Measurements from ENCODE around the gene PYGO2. TPM values are rescaled to one million over a fixed set of nuclear protein-coding genes. Genes with fewer than 3 reads are reported as not detected.
A peak's percentile ranks its signal among the peaks of the same experiment; 100 is the strongest.

The PYGO2 gene
- total RNA-seq, 5 donors from 2014 or later (not counting 1 experiment from before 2014, with no cell fraction given): 36.0 to 70.8 (median 68.5) TPM

DNA sequence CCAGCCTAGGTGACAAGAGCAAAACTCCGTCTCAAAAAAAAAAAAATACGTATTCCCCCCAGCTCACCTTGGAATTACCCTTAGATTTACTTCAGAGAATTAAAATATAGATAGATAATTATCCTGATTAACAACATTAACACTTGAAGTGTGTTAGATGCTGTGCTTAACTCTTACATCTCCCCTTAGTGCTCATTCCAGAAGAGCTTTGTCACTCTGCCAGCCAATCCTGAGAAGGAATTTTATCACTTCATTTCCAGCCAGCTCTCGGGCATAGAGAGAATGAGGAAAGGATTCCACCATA lies 10.6 kb upstream of the PYGO2 start:
- POLR2A ChIA-PET: interaction anchor here (0.5 to 0.7 kb wide), 3 partner anchors 13 to 72 kb away, joined by 3 read pairs; partner anchors contain the start of gene PBXIP1 (in 1 of the 2)
- Mint-ChIP-seq H3K36me3 (peaks cover 17% of the 10 kb centered on the region), H3K4me1 (peaks cover 21 to 39% (median 24%) of the 10 kb centered on the region in 3 donors), H3K9me3 (no peaks in the 10 kb centered on the region), H3K4me3 (no peak overlapping the region), H3K27ac (peak overlapping the region; percentile 74 to 77), H3K27me3 (no peaks in the 10 kb centered on the region)
- Histone ChIP-seq H3K36me3 (ENCODE audit: control insufficient read depth in 2 of 2, extremely low read depth in 1 of 2, insufficient read depth in 1 of 2, low read length in 1 of 2) (peaks cover 4 to 45% of the 10 kb centered on the region in 2 donors), H3K9me3 (no peaks in the 10 kb centered on the region), H3K4me1 (ENCODE audit: control insufficient read depth in 1 of 2, extremely low read depth in 1 of 2, insufficient read depth in 2 of 2, low read length in 2 of 2) (peaks cover 8 to 62% of the 10 kb centered on the region in 2 experiments), H3K27me3 (replicated peaks in 1 of 2; ENCODE audit: control insufficient read depth in 2 of 2, extremely low read depth in 1 of 2, insufficient read depth in 2 of 2, low read length in 1 of 2) (no peaks in the 10 kb centered on the region), H3K4me3 (ENCODE audit: control insufficient read depth in 1 of 2, extremely low read depth in 1 of 2, low read length in 1 of 2) (no peak overlapping the region), H3K27ac (ENCODE audit: low read length) (no peak overlapping the region)
- no peak for DNase-seq
- WGBS (ENCODE audit: insufficient coverage): no CpG with 5 or more reads among the region's 3 CpGs
- ATAC-seq (replicated peaks in 1 of 4): no peak
- CTCF ChIA-PET: interaction anchor here (0.6 to 1.4 kb wide), 4 partner anchors 16 to 79 kb away, joined by 3 to 6 read pairs (median 3); partner anchors contain the start of genes ADAM15 (in 1 of the 2) and PBXIP1 (in 1 of the 2)

DNA sequence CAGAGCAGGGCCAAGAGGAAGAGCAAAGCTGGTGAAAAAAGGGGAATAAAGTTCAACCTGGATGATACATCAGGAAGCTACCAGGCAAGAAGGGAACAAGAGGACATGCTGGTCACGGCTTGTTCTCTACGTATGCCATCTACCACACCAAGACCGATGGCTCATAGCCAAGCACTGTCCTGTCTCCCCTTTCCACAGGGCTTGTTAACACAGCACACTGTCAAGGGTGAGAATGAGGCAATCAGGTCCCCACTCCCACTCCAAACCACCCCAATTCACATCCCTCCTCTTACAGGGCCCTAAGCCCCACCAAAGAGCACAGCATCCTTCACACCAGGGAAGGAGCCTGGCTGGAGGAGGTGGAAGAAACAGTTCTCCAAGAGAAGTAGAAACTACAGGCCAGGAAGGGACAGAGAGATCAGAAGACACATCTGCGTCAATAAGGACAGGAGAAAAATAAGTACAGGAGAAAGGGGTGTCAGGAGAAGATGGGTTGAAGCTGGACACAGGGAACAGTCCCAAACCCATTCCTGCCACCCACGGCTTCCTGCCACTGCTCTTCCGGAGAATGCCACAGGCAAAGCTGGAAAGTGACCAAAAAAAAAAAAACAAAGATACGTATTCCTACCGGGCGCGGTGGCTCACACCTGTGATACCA lies 9.9 kb upstream of the PYGO2 start:
- peaks cover 8 to 61% of the 10 kb centered on the region in 2 experiments for H3K4me1 ChIP-seq (ENCODE audit: control insufficient read depth in 1 of 2, extremely low read depth in 1 of 2, insufficient read depth in 2 of 2, low read length in 2 of 2)
- Mint-ChIP-seq H3K4me3 (peak overlapping the region in 2 of 3 donors; percentile 18 to 23), H3K9me3 (no peaks in the 10 kb centered on the region), H3K27ac (peak overlapping the region; percentile 42 to 77), H3K36me3 (peaks cover 17% of the 10 kb centered on the region), H3K4me1 (peaks cover 21 to 39% (median 24%) of the 10 kb centered on the region in 3 donors), H3K27me3 (no peaks in the 10 kb centered on the region)
- ATAC-seq (replicated peaks in 1 of 4) (no peak), DNase-seq (no peak)
- peaks cover 4 to 52% of the 10 kb centered on the region in 2 donors for H3K36me3 ChIP-seq (ENCODE audit: control insufficient read depth in 2 of 2, extremely low read depth in 1 of 2, insufficient read depth in 1 of 2, low read length in 1 of 2)
- H3K9me3 ChIP-seq: no peaks in the 10 kb centered on the region
- 89% methylated on average over 9 of the region's 10 CpGs for WGBS (ENCODE audit: insufficient coverage)
- H3K27ac ChIP-seq (ENCODE audit: low read length): peak overlapping the region; percentile 22
- H3K4me3 ChIP-seq (ENCODE audit: control insufficient read depth in 1 of 2, extremely low read depth in 1 of 2, low read length in 1 of 2): no peak overlapping the region
- CTCF ChIA-PET: interaction anchor here (0.6 to 1.4 kb wide), 4 partner anchors 16 to 80 kb away, joined by 3 to 6 read pairs (median 3); partner anchors contain the start of genes ADAM15 (in 1 of the 2) and PBXIP1 (in 1 of the 2)
- POLR2A ChIA-PET: interaction anchor here (0.5 to 1.3 kb wide), 5 partner anchors 10 to 16 kb away, joined by 3 to 9 read pairs (median 3); partner anchors contain the start of genes PBXIP1 (in 2 of the 2) and PYGO2 (in 1 of the 2)
- H3K27me3 ChIP-seq (replicated peaks in 1 of 2; ENCODE audit: control insufficient read depth in 2 of 2, extremely low read depth in 1 of 2, insufficient read depth in 2 of 2, low read length in 1 of 2): no peaks in the 10 kb centered on the region

DNA sequence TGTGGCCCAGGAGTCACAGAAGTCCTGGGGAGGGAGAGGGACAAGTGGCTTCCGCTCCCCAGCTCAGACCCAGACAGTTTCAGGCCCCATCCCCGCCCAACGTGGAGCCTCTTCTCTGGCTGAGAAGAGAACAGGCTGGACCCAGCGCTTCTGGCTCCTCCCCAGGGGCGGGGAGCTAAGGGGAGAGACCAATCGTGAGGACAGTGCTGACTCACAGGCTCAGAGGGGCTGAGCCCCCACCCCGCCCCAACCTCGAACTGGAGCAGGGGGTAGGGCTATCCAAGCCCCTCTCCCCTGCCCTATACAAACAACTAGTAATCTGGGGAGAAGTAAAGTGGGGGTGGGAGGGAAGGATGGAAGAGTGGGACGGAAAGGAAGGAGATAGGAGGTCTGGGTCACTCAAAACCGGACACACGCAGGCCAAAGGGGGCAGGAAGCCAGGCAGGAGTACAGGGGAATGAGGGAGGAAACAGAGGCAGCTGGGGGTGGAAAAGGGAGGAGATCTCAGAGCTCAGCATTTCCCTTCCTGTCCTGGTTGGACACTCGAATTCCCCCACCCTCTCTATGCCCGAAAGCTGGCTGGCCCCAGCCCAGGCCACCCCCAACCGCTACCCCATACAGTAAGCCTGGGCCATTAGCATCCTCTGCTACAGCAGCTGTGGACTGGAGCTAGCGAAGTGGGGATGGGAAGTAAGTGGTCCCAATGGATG lies 9.2 kb upstream of the PYGO2 start, which contains the start of gene SHC1:
SHC1 (minus strand) TSS at position 117 of the 710 bp plus-strand sequence. CDS start 221 bp downstream, outside the sequence.
- DNase-seq: peak in 2 of 35 experiments; percentile 25 to 43
- Histone ChIP-seq H3K4me3 (ENCODE audit: control insufficient read depth in 1 of 2, extremely low read depth in 1 of 2, low read length in 1 of 2) (no peak within 1 kb of the TSS), H3K27ac (ENCODE audit: low read length) (peak within 1 kb of the TSS; percentile 22), H3K36me3 (ENCODE audit: control insufficient read depth in 2 of 2, extremely low read depth in 1 of 2, insufficient read depth in 1 of 2, low read length in 1 of 2) (peaks cover 6 to 59% of the 10 kb centered on the region in 2 donors), H3K27me3 (replicated peaks in 1 of 2; ENCODE audit: control insufficient read depth in 2 of 2, extremely low read depth in 1 of 2, insufficient read depth in 2 of 2, low read length in 1 of 2) (no peaks in the 10 kb centered on the region), H3K9me3 (no peaks in the 10 kb centered on the region), H3K4me1 (ENCODE audit: control insufficient read depth in 1 of 2, extremely low read depth in 1 of 2, insufficient read depth in 2 of 2, low read length in 2 of 2) (peaks cover 5 to 55% of the 10 kb centered on the region in 2 experiments)
- Mint-ChIP-seq H3K4me3 (peak within 1 kb of the TSS in 2 of 3 donors; percentile 18 to 23), H3K9me3 (no peaks in the 10 kb centered on the region), H3K4me1 (peaks cover 21 to 39% (median 24%) of the 10 kb centered on the region in 3 donors), H3K27me3 (no peaks in the 10 kb centered on the region), H3K36me3 (peaks cover 17% of the 10 kb centered on the region), H3K27ac (peak within 1 kb of the TSS; percentile 77)
- POLR2A ChIA-PET: interaction anchor here (0.5 to 1.4 kb wide), 6 partner anchors 10 to 31 kb away, joined by 3 to 9 read pairs (median 4); partner anchors contain the start of genes PBXIP1 (in 2 of the 2) and PYGO2 (in 1 of the 2)
- CTCF ChIA-PET: interaction anchor here in 1 of 2 donors (0.6 to 1.4 kb wide), 2 partner anchors 24 to 635 kb away, joined by 4 to 6 read pairs; no protein-coding TSS in a partner anchor
- no peak for ATAC-seq (replicated peaks in 1 of 4)
- 100% methylated on average over 2 of the region's 15 CpGs for WGBS (ENCODE audit: insufficient coverage)

DNA sequence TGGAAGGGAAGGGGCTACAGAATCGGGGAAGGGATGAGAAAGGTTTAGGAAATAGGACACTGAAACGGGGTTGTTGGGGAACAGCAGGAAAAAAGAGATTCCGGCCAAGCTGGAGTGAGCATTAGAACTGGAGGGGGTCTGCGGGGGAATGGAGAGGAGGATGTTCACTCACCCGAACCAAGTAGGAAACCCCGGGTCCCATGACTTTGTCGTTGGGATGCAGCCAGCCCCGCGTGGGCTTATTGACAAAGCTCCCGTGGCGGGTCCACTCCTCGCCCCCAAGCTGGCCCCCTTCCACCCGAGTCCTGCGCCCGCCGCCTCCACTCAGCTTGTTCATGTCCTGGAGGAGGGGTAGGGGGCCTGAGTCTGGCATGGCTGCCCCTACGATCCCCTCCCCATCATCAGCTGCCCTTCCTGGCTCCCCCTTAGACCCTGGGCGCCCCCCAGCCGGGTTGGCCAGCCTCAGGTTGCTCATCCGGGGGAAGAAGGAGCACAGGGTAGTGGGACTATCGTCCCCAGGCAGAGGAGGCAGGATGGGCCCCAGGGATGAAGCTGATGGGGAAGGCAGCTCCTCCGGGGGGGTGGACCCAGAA lies 8.4 kb upstream of the PYGO2 start:
- Mint-ChIP-seq H3K4me1 (peaks cover 21 to 39% (median 24%) of the 10 kb centered on the region in 3 donors), H3K9me3 (no peaks in the 10 kb centered on the region), H3K27ac (peak overlapping the region; percentile 22 to 77), H3K36me3 (peaks cover 25% of the 10 kb centered on the region), H3K4me3 (no peak overlapping the region), H3K27me3 (no peaks in the 10 kb centered on the region)
- Histone ChIP-seq H3K27me3 (replicated peaks in 1 of 2; ENCODE audit: control insufficient read depth in 2 of 2, extremely low read depth in 1 of 2, insufficient read depth in 2 of 2, low read length in 1 of 2) (no peaks in the 10 kb centered on the region), H3K4me1 (ENCODE audit: control insufficient read depth in 1 of 2, extremely low read depth in 1 of 2, insufficient read depth in 2 of 2, low read length in 2 of 2) (peaks cover 5 to 51% of the 10 kb centered on the region in 2 experiments), H3K9me3 (no peaks in the 10 kb centered on the region), H3K36me3 (ENCODE audit: control insufficient read depth in 2 of 2, extremely low read depth in 1 of 2, insufficient read depth in 1 of 2, low read length in 1 of 2) (peaks cover 7 to 66% of the 10 kb centered on the region in 2 donors), H3K27ac (ENCODE audit: low read length) (no peak overlapping the region), H3K4me3 (ENCODE audit: control insufficient read depth in 1 of 2, extremely low read depth in 1 of 2, low read length in 1 of 2) (no peak overlapping the region)
- ChIA-PET CTCF (interaction anchor here in 1 of 2 donors (1.1 kb wide), 1 partner anchor 9 kb away, joined by 3 read pairs; no protein-coding TSS in a partner anchor), POLR2A (interaction anchor here (0.5 to 1.4 kb wide), 2 partner anchors 14 to 30 kb away, joined by 3 to 4 read pairs; partner anchors contain the start of gene PBXIP1 (in 1 of the 2))
- no peak for ATAC-seq (replicated peaks in 1 of 4)
- 85% methylated on average over 9 of the region's 22 CpGs for WGBS (ENCODE audit: insufficient coverage)
- DNase-seq: no peak

DNA sequence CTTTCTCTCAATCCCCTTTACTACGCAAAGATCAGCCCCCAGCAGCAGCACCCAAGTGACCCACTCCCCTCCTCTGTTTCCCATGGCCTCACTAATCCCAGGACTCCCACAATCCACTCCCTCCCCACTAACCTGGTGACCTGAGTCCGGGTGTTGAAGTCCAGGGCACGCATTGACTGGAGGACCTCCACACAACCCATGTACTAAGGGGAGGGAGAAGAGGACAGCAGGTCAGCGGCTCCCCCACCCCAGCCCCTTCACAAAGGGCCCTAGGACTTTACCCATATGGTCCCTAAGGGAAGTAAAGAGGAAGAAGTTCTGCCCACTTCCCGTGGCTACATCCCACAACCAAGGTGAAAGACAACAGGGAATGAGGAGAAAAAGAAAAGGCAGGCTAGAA lies 7.7 kb upstream of the PYGO2 start:
- WGBS (ENCODE audit: insufficient coverage): 100% methylated on average over 1 of the region's 5 CpGs
- ATAC-seq (replicated peaks in 1 of 4) (no peak), DNase-seq (no peak)
- no peak overlapping the region for H3K4me3 ChIP-seq (ENCODE audit: control insufficient read depth in 1 of 2, extremely low read depth in 1 of 2, low read length in 1 of 2)
- CTCF ChIA-PET: interaction anchor here in 1 of 2 donors (1.1 kb wide), 1 partner anchor 10 kb away, joined by 3 read pairs; no protein-coding TSS in a partner anchor
- no peaks in the 10 kb centered on the region for H3K27me3 Mint-ChIP-seq
- no peaks in the 10 kb centered on the region for H3K27me3 ChIP-seq (replicated peaks in 1 of 2; ENCODE audit: control insufficient read depth in 2 of 2, extremely low read depth in 1 of 2, insufficient read depth in 2 of 2, low read length in 1 of 2)
- peaks cover 29% of the 10 kb centered on the region for H3K36me3 Mint-ChIP-seq
- POLR2A ChIA-PET: interaction anchor here (1.0 to 1.4 kb wide), 2 partner anchors 14 to 47 kb away, joined by 3 to 4 read pairs; partner anchors contain the start of gene PBXIP1 (in 1 of the 2)
- peak overlapping the region; percentile 22 to 77 for H3K27ac Mint-ChIP-seq
- H3K27ac ChIP-seq (ENCODE audit: low read length): no peak overlapping the region
- peaks cover 9 to 72% of the 10 kb centered on the region in 2 donors for H3K36me3 ChIP-seq (ENCODE audit: control insufficient read depth in 2 of 2, extremely low read depth in 1 of 2, insufficient read depth in 1 of 2, low read length in 1 of 2)
- H3K4me3 Mint-ChIP-seq: no peak overlapping the region
- H3K9me3 ChIP-seq: no peaks in the 10 kb centered on the region
- no peaks in the 10 kb centered on the region for H3K9me3 Mint-ChIP-seq
- peaks cover 22 to 39% (median 24%) of the 10 kb centered on the region in 3 donors for H3K4me1 Mint-ChIP-seq
- H3K4me1 ChIP-seq (ENCODE audit: control insufficient read depth in 1 of 2, extremely low read depth in 1 of 2, insufficient read depth in 2 of 2, low read length in 2 of 2): peaks cover 5 to 55% of the 10 kb centered on the region in 2 experiments

All from T-cell (primary cell).